GM23248 (cell line): Measurements from ENCODE around the gene ARHGAP26. TPM values are rescaled to one million over a fixed set of nuclear protein-coding genes. Genes with fewer than 3 reads are reported as not detected.

Source experiments
- DNase-seq: peaks from one replicate; pipeline ENCODE4 v3.0.0-alpha.2; 2015
- H2AFZ ChIP-seq: fragments of 200-600 bp; sonication (generic); 2 replicates; pipeline ENCODE4 v1.6.1; 2016; ENCODE audit warnings: antibody characterized with exemption
- H3F3A ChIP-seq: fragments of 200-600 bp; sonication (generic); 2 replicates; pipeline ENCODE4 v1.6.1; 2016; ENCODE audit warnings: mild to moderate bottlenecking, antibody characterized with exemption, mixed run types; ENCODE audit not compliant: insufficient read depth
- H3K27ac ChIP-seq: fragments of 200-600 bp; sonication (generic); 2 replicates; pipeline ENCODE4 v1.5.1; 2016; ENCODE audit warnings: mild to moderate bottlenecking
- H3K27me3 ChIP-seq: fragments of 200-600 bp; sonication (generic); replicated peaks from 2 replicates; pipeline ENCODE4 v1.6.1; 2016; ENCODE audit warnings: mild to moderate bottlenecking; ENCODE audit not compliant: insufficient read depth
- H3K36me3 ChIP-seq: fragments of 200-600 bp; sonication (generic); 2 replicates; pipeline ENCODE4 v1.6.1; 2016; ENCODE audit warnings: low read depth, mild to moderate bottlenecking
- H3K4me1 ChIP-seq: fragments of 200-600 bp; sonication (generic); 2 replicates; pipeline ENCODE4 v1.6.1; 2016; ENCODE audit warnings: mild to moderate bottlenecking; ENCODE audit not compliant: insufficient read depth
- H3K4me2 ChIP-seq: fragments of 200-600 bp; sonication (generic); one replicate; pipeline ENCODE4 v1.6.1; 2016; ENCODE audit warnings: mild to moderate bottlenecking; ENCODE audit not compliant: unreplicated experiment
- H3K4me3 ChIP-seq: fragments of 200-600 bp; sonication (generic); 2 replicates; pipeline ENCODE4 v1.5.1; 2016; ENCODE audit warnings: mild to moderate bottlenecking
- H3K79me2 ChIP-seq: fragments of 200-600 bp; sonication (generic); 2 replicates; pipeline ENCODE4 v1.6.1; 2016; ENCODE audit warnings: mild to moderate bottlenecking; ENCODE audit not compliant: insufficient read depth
- H3K9ac ChIP-seq: fragments of 200-600 bp; sonication (generic); 2 replicates; pipeline ENCODE4 v1.6.1; 2016; ENCODE audit warnings: mild to moderate bottlenecking
- H3K9me2 ChIP-seq: fragments of 200-600 bp; sonication (generic); 2 replicates; pipeline ENCODE4 v1.6.1; 2016; ENCODE audit warnings: mixed run types, mild to moderate bottlenecking, moderate library complexity; ENCODE audit not compliant: insufficient read depth
- H3K9me3 ChIP-seq: fragments of 200-600 bp; sonication (generic); one replicate; pipeline ENCODE4 v1.6.1; 2017; ENCODE audit warnings: low read depth
- H4K20me1 ChIP-seq: fragments of 200-600 bp; sonication (generic); 2 replicates; pipeline ENCODE4 v1.6.0; 2016; ENCODE audit not compliant: insufficient read depth
- EZH2 ChIP-seq: fragments of 200-600 bp; sonication (generic); IDR thresholded peaks from 2 replicates; pipeline ENCODE4 v1.6.1; 2018; ENCODE audit warnings: antibody characterized with exemption, mild to moderate bottlenecking; ENCODE audit not compliant: insufficient read depth, poor library complexity, severe bottlenecking
- EZH2phosphoT487 ChIP-seq: fragments of 200-600 bp; sonication (generic); IDR thresholded peaks from 2 replicates; pipeline ENCODE4 v1.6.1; 2018; ENCODE audit warnings: antibody characterized with exemption, moderate library complexity, mild to moderate bottlenecking, low read depth; ENCODE audit not compliant: insufficient read depth
- WGBS, 2 experiments: methylation state at CpG; one replicate each; pipeline ENCODE4 v1.1.6; 2015 to 2017; ENCODE audit warnings: low lambda C conversion rate in 2 of 2, low coverage in 1 of 2; ENCODE audit errors: missing lambda C conversion rate in 2 of 2; 5-methylcytosine and 5-hydroxymethylcytosine counted together
- in situ Hi-C: fragments of 300-500 bp; cut with MboI; formaldehyde crosslinking; loops from 2 replicates; pipeline ENCODE4 v1.15.0; 2020
- polyA plus RNA-seq: library from polyadenylated mRNA; unstranded; fragments of >200 nt; fragmentation: Nextera tagmentation; extraction: Ambion mirVana; gene quantifications from 2 replicates; pipeline ENCODE4 v1.2.1, GENCODE V29; 2016
- total RNA-seq: library from RNA; depleted of rRNA; stranded (reverse); fragments of >200 nt; shearing (Covaris generic); gene quantifications from 2 replicates; pipeline ENCODE4 v1.2.3, GENCODE V29; 2014

Gene ARHGAP26
- total and polyA plus RNA-seq, 2 experiments from 2014 or later, result 1.6 to 1.7 TPM

DNA sequence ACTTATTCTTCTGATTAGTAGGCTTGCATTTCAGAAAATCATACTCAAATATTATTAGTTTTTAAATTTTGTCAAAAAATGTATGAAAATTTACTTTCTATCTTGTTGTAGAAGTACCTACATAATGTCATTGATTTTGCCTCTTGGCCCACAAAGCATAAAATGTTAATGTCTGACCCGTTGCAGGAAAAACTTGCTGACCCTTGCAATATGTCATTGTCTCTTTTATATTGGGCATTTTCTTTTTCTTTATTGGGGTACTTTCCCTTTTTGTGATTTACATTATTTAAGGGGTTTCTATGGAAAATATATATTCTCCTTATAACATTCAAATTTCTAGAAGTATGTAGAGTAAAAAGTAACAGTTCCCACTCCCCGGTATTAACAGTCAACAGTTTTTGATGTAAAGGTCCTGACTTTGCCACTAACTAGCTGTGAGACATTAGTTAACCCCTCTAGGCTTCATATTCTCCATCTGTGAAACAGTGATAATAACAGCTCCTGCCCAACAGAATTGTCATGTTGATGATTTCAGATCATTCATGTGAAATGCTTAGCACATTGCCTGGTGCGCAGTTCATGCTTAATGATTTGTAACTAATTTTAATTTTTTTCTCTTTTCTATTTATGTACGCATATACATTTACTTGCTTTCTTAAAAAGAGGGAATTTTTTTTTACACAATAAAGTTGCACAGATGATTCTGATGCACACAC is 243.2 kb downstream of the ARHGAP26 start:
- Histone ChIP-seq H3F3A (peaks cover 26% of the 10 kb centered on the region), H3K4me1 (peaks cover 29% of the 10 kb centered on the region), H3K27ac (no peak overlapping the region), H4K20me1 (no peaks in the 10 kb centered on the region), H2AFZ (no peak overlapping the region), H3K9me3 (no peaks in the 10 kb centered on the region), H3K4me2 (no peak overlapping the region), H3K79me2 (0 out of 2 replicates have a peak, but pooled peaks cover 9% of the 10 kb centered on the region), H3K27me3 (no peaks in the 10 kb centered on the region), H3K4me3 (no peak overlapping the region), H3K36me3 (no peaks in the 10 kb centered on the region), H3K9ac (no peak overlapping the region), H3K9me2 (no peaks in the 10 kb centered on the region; the same call in 1 of the 2 replicates)
- in situ Hi-C loops, result no loop called here
- WGBS, 2 experiments, result 89 to 90% methylated on average over 4 of the region's 4 CpGs
- TF ChIP-seq EZH2, result no peak
- no peak for TF ChIP-seq EZH2phosphoT487
- DNase-seq, result no peak

DNA sequence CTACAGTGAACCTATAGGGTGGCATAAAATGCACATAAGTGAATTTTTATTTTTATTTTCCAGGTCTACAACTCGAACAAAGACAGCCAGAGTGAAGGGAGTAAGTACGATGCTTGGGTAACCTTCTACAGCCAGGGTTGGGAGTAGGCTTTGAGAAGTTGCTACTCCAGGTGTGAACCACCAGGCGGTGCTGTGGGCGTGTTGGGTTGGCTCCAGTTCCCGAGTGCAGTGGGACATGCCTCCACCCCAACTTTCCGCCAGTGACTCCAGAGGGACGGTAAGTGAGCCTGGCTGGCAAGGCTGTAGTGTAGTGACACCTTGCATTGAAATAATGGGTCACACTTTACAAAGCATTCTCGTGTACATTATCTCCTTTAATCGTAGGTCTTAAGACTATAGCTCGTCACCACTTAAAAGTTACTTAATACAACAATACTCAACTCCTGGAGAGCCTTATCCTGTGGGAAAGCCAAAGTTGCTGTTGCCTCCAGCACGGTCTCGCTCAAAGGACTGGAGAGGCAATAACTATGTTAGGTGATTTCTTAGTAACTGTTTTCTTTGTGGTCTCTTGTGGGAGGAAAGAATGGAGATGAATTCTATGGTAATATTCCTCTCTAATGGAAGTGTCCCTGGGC is 244.0 kb downstream of the ARHGAP26 start:
- H3K4me1 ChIP-seq, result peaks cover 23% of the 10 kb centered on the region
- H3K27me3 ChIP-seq, result no peaks in the 10 kb centered on the region
- H3K4me3 ChIP-seq, result no peak overlapping the region
- no peaks in the 10 kb centered on the region for H3K9me3 ChIP-seq
- no peak overlapping the region for H3K27ac ChIP-seq
- H4K20me1 ChIP-seq, result no peaks in the 10 kb centered on the region
- H3K79me2 ChIP-seq, result 0 out of 2 replicates have a peak, but pooled peaks cover 9% of the 10 kb centered on the region
- in situ Hi-C loops, result no loop called here
- H2AFZ ChIP-seq, result no peak overlapping the region
- no peak overlapping the region for H3K9ac ChIP-seq
- no peak overlapping the region for H3K4me2 ChIP-seq
- WGBS, 2 experiments, result 72 to 79% methylated on average over 12 of the region's 12 CpGs
- TF ChIP-seq EZH2phosphoT487 (no peak), EZH2 (no peak)
- DNase-seq, result peak; percentile 38
- no peaks in the 10 kb centered on the region for H3K36me3 ChIP-seq
- peaks cover 20% of the 10 kb centered on the region for H3F3A ChIP-seq
- no peaks in the 10 kb centered on the region; the same call in 1 of the 2 replicates for H3K9me2 ChIP-seq

DNA sequence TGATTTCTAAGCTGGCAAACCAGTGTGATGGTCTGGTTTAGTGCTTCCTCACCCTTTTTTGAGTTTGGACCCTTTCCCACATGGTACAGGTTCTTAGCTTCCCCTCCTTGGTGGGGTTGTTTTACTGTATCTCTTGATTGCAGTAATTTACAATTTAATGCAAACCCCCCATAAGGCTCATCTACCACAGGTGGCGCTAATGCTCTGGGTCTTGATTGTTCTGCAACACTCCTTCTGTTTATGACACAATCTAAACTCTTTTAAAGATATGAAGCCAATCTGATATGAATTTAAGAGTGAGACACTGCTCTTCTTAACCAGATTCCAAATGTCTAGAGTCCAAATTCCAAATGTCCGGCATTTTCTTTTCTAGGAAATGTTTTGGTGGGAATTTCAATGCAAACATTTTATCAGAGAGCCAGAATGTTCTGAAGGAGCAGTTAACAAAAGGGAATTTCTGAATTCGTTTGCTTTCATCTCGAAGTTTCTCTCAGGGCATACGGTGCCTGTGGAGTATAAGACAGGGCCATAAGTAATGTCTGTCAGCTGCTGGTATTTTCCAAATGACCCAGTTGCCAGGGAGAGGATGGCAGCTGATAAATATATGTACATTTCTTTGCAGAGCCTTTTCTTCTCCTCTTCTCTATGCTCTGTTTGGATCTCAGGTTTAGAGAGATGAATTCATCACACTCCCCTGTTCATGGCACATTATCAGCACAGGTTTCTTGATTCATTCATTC is 246.8 kb downstream of the ARHGAP26 start:
- H3K79me2 ChIP-seq, result no peaks in the 10 kb centered on the region
- H3K4me1 ChIP-seq, result peaks cover 7% of the 10 kb centered on the region
- H3K9ac ChIP-seq, result no peak overlapping the region
- H4K20me1 ChIP-seq, result no peaks in the 10 kb centered on the region
- no peaks in the 10 kb centered on the region for H3K27me3 ChIP-seq
- H3K27ac ChIP-seq, result no peak overlapping the region
- no peaks in the 10 kb centered on the region; the same call in 1 of the 2 replicates for H3K9me2 ChIP-seq
- H3K4me2 ChIP-seq, result no peak overlapping the region
- 0 out of 2 replicates have a peak, but pooled peaks cover 5% of the 10 kb centered on the region for H3F3A ChIP-seq
- WGBS, 2 experiments, result 82 to 89% methylated on average over 5 of the region's 5 CpGs
- H3K9me3 ChIP-seq, result no peaks in the 10 kb centered on the region
- TF ChIP-seq EZH2, result no peak
- TF ChIP-seq EZH2phosphoT487, result no peak
- H3K36me3 ChIP-seq, result no peaks in the 10 kb centered on the region
- in situ Hi-C loops, result no loop called here
- no peak overlapping the region for H2AFZ ChIP-seq
- DNase-seq, result peak; percentile 70
- no peak overlapping the region for H3K4me3 ChIP-seq

DNA sequence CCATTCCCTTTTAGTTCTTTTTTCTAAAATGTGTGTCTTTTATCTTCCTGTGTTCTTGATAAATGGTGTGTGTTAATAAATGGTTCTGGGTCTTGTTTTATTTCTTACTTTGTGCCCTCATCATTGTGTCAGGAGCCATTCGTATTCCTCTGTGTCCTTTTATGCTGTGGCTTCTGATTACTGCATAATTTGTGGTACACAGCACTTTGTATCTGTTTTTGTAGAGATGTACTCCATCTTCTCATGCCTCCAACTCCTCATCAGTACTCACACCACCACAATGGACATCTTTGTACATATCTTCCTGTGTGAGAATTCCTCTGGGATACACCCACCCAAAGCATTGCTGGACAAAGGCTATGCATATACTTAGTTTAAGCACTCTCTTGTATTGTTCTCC is 247.4 kb downstream of the ARHGAP26 start:
- Histone ChIP-seq H3K4me1 (0 out of 2 replicates have a peak, but pooled peaks cover 4% of the 10 kb centered on the region), H2AFZ (no peak overlapping the region), H3K4me2 (no peak overlapping the region), H3K9me3 (no peaks in the 10 kb centered on the region), H4K20me1 (no peaks in the 10 kb centered on the region), H3K27me3 (no peaks in the 10 kb centered on the region), H3K27ac (no peak overlapping the region), H3K79me2 (no peaks in the 10 kb centered on the region), H3F3A (0 out of 2 replicates have a peak, but pooled peaks cover 5% of the 10 kb centered on the region), H3K9me2 (no peaks in the 10 kb centered on the region), H3K36me3 (no peaks in the 10 kb centered on the region), H3K4me3 (no peak overlapping the region), H3K9ac (no peak overlapping the region)
- DNase-seq, result no peak
- in situ Hi-C loops, result no loop called here
- WGBS, 2 experiments, result 86 to 88% methylated on average over 1 of the region's 1 CpG
- no peak for TF ChIP-seq EZH2phosphoT487
- TF ChIP-seq EZH2, result no peak
